HG03571 (cell line): ENCODE results near the gene SH3RF3.

ENCODE experiments used
- ATAC-seq: cut with Tn5 transposase; IDR thresholded peaks from one replicate; pipeline ENCODE4 v1.9.1; 2021; ENCODE audit not compliant: unreplicated experiment

SH3RF3 gene

DNA sequence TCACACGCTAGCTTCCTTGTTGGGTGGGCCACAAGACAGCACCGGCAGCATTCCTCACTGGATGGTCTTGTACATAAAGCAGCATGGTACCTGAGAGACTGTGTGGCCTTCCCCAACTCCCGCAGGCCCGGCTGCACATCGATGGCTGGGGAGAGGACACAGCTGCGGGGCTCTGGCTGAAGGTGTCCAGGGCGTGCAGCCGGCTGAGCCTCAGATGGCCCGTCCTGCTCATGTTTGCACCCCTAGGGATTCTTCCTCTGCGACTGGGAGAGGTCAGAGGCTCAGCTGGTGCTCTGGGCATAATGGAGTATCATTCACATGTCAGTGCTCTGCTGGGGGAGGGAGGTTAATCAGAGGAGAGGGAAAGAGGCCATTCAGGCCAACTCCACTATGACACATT lies 276.9 kb downstream of the SH3RF3 start:
- ATAC-seq, result no peak

DNA sequence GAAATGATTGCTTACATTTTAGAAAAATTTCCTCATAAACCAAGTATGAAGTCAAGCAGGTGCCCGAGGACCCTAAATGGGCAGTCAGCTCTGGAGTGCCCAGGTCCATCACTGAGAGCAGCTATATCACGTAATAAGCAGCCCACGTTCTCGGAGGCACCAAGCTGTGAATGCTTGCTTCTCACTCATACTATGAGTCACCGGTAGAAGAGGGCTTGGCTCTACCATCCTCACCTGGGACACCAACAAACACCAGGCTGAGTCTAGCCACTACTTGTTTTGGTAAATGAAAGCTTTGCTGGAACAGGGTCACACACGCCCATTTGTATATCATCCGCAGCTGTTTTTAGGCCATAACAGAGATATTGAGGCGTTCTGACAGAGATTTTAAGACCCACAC lies 277.3 kb downstream of the SH3RF3 start:
- ATAC-seq, result no peak

DNA sequence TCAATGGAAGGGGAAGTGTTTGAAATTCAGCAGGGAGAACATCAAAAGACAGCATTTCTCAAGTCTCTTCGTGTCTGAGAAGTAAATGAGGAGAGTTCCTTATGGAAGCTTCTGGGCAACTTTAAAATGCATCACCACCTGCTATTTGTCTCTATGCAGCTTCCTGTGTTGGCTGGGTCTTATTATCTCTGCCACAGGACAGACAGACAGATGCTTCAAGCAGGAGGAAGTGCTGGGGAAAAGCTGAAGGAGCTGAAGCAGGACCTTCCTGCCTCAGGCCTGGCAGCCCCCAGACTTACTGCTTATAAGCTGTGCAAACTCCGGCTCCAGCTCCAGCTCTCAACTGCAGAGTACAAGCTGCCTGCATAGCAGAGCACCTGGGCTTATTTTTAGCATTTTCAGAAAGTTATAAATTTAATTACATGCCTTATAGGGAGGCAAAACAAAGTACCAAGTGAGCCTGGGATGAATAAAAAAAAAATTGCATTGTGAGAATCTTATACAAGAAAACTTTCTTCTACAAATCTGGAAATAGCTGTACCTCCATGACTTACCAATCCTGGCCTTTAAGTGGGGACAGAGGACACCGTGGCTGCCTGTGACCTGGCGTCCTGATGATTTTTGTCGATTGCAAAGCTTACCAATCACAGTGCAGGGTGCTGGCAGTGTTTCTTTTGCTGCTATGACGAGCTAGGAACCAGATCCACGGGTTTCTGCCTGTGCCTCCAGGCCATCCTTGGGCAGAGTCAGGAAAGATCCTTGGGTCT lies 278.5 kb downstream of the SH3RF3 start:
- no peak for ATAC-seq

DNA sequence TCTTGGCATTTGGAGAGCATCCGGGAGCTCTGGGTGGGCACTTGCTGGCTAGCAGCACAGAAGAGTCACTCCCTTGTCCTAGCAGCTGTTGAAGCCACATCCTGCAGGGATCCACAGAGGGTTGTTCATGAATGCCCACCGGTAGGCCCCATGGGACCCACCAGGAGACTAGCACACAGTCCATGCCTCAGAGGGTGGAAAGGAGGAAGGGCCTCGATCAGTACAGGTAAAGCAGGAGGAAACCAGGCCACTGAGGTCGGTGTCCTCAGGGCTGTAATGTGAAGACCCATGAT lies 279.0 kb downstream of the SH3RF3 start:
- ATAC-seq, result no peak

DNA sequence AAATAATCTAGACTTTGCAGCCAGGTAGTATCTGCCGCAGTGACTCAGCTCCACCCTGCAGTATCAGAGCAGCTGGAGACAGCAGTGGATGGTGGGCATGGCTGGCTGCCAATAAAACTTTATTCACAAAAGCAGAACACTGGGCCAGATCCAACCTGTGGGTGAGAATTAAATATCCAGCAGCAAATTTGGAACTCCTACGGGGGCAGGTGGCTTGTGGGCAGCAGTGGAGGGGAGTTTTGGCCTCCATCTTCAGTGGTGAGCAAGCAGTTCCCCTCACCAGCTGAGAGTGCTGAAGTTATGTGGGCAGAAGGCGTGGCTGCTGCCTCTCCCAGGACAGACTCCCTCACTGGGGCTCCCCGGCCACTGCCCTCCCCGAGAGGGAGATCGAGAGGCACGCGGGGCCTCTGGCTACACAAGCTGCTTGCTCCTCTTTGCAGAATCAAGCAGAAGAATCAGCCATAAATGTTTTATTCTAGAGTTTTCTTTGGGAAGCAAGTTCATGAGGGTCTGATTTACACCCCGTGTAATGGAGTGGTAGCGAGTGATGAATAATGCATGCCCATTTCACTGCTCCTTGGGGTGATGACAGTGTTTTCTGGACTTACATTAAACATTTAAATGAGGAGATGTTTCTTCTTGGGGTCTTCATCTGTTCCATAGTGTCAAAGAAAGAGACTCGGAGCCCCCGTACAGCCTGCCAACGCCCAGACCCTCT lies 280.5 kb downstream of the SH3RF3 start:
- no peak for ATAC-seq

DNA sequence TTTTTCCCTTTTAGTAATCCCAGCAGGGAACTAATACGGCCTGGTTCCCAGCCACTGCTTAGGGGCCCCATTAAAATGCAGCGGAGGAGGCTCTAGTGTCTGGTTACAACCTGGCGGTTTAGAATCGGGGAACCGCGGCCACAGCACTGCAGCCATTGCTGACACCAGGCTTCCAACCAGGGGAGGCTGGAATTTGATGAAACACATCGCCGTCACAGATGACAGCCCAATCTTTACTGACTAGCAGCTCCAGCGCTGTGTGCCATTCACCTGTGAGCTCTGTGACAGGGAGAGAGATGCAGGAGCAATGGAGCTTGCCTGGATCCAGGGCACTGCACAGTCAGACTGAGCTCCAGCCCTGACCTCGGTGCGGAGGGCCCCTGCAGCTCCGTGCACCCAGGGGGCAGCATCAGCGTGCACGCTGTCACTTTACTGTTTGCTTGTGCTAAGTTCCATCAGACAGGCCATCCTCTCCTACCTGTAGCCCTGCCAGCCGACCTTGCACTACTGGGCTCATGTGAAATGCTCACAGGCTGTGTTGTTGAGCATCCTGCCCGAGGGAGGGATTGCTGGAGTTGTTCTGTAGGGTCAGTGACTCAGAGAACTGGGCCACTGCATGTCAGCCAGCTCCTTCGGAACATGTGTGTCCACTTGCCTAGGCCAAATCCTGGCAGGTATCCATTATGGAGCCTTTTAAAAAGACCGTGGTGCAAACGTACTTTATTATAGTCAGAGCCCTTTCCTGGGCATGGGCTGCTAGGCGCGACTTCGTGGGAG lies 281.2 kb downstream of the SH3RF3 start:
- ATAC-seq, result no peak

DNA sequence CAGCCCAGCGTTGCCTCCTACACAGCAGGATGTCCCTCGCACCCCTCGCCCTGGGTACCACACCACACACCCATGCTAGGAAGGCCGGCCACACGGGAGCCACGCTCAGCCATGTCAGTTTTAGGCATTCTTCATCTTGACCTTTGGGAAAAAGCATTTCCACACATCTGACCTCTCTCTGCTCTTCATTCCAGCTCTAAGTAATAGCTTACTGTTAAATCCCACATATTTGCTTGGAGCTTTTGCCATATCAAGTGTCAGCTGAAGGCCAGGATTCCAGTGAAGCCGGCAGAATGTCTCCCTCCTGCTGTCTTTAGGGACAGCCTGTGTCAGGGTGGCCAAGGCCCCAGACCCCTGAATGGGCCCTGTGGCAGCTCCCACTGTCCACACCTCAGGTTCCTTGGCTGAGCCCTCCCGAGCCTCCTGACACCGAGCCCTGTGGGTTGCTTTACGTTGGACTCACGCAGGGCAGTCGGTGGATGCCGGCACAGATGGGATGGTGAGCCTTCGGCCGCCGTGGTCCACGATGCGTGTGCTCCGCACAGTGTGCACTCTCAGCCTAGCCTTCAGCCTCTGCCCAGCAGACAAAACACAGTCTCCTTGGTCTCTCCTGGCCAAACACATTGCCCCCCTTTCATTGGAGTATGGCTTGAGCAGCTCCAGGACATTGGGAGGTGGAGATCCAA lies 282.8 kb downstream of the SH3RF3 start:
- no peak for ATAC-seq

DNA sequence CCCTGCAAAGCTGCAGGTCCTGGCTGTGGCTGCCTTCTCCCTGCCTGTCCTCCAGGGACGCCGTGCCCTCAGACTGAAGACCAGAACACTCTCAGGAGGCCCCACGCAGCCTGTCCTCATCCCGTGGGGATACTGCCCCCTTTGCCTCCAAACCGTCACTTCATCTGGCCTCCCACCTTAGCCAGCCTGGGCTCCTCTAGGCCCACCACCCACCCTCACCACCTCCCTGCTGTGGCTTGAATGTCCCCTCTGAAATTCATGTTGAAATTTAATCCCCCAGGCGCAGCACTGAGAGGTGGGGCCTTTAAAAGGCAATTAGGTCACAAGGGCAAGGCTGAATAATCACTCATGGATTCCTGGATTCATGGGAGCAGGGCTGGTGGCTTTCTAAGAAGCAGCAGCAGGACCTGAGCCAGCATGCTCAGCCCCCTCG lies 286.6 kb downstream of the SH3RF3 start:
- ATAC-seq, result no peak

DNA sequence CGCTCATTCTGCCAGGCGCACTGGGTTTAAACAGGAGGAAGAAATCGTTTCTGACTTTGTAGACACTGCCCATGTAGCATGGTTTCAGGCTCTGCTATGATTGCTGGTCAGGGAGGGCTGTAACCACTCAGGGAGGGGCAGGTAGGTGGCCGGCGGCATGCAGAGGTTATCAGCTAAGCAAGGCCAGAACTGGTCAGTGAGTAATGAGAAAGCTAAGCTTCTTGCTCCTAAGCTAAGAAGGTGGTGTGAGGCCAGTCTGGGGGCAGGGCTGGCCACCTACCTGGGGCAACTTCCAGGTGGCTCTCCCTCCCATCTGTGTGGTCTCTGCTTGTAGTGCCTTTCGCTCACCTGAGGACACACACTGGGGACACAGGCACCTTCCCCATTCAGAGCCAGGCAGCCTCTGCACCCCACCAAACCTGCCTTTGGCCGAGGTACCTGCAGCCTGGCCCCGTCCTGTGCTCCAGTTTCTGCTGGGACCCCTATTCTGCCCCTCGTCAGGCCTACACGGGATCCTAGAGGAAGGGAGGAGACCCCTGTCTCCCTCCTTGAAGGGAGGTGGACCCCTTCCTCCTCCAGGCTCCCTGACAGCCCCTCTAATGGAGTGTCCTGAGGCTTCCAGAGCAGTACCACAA lies 288.8 kb downstream of the SH3RF3 start:
- ATAC-seq, result no peak

DNA sequence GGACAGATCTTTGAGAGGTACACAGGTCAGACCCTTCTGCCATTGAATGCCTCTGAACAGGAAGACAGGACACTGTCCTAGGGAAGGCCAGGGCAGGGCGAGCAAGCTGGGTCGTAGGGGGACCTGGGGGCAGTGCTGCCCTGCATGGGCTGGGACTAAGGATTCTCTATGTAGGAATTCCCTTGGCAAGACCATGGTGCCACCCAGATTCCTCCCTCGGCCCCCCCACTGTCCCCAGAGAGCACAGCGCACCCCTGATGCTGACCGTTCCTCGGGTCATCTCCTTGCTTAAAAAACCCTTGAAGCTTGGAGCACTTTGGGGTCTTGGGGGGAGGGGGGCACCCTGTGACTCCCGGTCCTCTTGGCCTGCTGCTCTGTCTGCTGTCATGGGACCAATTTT lies 289.7 kb downstream of the SH3RF3 start:
- ATAC-seq, result no peak

DNA sequence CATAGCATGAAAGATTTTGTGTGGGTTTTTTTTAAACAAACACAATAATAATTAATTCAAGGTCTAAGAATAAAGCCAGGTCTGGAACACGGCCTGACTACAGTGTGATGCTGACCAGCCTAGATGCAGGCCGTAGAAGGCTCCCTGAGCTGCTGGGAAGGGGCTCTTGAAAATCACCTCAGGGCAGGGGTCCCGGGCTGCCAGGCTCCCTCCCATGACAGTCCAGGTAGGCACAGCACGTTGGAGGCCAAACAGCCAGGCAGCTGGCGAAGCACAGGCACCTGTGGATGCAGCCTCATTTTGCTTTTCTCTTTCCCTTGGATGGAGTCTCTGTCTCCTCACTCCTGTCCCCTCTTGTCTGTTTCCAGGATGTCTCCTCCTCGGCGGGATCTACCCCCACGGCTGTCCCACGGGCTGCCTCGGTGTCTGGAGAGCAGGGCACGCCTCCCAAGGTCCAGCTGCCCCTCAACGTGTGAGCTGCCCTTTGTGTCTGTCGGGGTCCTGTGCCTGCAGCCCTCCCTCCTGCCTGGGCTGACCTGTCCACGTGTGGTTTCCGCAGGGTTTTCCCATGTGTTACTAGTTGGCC lies 290.3 kb downstream of the SH3RF3 start:
- no peak for ATAC-seq

DNA sequence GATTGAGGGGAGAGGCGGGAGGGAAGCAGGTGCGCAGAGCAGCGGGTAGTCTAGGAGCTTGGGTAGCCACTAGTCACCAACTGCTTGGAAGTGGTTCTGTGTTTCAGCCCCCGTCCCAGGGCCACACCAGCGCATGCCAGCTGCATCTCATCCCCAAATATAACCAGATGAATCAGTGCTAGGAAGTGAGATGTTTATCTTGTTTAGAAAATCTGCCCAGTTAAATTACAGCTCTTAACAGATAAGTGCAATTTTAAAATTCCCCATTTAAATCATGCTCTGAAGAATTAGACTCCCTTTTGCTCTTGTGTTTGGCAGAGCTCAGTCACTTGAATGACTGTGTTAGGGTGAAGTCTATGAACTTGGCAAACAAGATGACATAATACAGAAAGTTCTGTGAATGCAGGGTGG lies 291.0 kb downstream of the SH3RF3 start:
- ATAC-seq, result no peak

DNA sequence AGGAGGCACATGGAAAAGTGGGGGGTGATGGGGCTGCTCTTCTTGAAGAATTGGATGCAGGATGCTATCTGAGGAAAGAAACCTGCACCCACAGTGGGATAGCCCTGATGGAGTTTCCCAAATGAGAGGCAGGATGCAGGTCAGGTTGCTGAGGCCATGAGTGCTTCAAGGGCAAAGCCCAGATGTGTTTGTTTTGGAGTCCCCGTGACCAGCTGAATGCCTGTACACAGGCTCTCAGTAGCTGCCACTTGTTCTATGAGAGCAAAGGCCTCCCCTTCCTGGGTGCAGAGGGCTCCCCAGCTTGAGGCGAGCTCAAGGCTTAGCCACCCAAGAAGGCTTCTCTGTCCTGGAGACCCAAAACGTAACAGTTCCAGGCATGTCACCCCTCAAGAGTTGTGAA lies 292.1 kb downstream of the SH3RF3 start:
- ATAC-seq, result no peak

DNA sequence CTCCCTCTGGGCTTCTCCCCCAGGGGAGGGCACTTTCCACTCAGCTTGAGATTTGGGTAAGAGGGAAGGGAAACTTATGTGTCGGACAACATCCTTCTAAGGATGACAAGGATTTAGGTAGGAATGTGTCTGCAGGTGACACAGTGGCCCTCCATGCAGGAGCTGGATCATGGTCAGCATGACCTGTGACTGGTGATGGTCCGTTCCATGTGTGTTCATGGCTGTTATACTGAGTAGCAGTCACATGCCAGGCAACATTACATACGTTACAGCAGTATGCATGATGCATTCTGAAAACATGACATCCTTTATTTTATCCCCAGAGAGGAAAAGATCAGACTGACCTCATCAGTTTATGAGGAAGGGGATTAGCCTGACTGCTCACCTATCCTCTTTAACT lies 292.6 kb downstream of the SH3RF3 start:
- no peak for ATAC-seq

DNA sequence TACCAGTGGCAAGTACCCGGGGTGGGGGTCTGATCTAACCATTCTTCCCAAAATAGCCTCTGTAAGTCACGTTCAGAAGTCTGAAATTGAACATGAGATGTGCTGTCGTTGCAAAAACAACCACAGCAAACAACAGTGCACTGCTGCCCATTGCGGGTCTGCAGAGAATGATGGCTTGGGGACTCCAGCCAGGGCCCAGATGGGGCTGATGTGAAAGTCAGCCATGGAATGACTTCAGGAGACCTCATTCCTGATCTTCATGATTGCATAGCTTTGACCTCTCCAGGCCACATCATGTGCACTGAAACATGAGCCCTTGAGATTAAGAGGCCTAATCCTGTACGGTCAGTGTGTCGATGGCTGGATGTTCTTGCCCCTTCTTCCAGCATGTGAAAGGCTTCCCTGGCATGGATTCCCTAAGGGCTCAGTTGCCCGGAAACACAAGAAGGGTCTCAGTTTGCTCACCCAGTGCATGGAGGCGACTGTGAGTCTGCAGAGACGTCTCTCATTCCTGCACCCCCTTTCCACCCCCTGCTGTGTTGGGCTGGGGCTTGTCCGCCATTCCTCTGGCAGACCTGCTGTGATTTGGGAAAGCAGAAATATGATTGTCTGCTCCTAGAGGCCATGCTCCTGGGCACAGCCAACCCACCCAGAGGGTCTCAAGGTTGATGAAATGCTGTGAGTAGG lies 293.2 kb downstream of the SH3RF3 start:
- ATAC-seq, result no peak

DNA sequence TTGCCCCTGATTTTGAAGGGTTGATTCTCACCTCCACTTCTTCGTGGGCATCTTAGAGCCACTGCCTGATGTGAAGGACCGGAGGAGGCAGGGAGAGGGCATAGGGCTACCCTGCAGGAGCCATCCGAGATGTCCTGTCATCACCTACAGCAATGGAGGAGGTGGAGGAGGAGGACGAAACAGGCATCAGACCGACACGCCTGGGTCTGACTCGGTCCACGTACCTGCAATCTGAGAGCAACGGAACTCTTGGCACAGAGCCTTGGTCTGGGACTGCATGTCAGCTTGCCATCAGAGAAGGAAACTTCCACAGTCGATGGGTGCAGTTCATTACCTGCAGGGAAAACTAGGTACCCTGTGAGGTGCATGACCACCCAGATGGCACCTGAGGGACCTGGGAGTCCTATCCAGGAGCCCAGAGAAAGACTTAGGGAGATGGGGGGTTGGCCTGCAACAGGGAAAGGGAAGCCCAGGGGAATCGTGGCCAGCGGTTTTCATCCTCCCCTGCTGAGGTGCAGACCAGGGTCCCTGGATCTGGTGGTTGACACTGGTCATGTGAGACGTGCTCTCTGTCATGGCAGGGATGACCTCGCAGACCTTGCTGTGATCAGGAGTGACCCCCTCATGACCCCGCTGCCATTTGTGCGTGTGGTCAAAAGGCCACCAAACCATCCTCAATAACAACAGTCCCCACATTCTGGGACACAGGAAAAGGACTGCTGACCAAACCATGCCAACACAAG lies 293.9 kb downstream of the SH3RF3 start:
- no peak for ATAC-seq

DNA sequence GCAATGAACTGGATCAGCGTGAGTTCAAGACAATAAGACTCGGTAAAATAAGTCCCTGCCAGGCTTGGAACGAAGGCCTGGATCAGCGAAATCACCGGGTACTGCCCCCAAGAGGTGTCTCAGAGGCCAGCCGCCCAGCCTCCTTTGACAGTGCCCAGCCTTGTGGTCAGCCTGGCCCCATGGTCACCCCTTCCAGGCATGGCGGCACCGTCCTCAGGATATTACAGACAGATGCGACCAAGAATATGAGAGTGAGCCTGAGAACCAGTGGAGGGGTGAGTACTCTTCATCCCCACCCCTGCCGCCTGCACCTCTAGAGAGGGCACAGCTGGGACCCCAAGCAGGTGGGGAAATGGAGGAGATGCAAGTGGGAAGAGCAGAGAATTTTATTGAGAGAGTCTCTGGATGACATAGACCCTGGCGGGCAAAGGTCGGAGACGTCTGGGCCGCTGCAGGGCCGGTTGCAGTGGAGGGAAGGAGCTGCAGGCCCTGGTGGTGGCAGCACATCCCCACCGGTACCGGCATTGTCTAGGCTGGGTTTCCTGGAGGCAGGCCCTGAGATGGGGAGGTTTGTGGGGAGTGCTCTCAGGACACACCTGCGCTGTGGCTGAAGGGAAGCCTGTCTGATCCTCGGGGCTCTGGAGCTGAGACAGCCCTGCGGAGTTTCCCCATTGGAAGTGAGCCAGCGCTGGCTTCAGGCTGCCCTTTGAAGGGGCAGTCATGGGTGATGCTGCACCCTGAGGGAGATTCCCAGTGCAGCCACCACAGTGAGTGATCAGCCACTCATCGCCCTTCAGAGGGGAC lies 294.8 kb downstream of the SH3RF3 start:
- no peak for ATAC-seq

DNA sequence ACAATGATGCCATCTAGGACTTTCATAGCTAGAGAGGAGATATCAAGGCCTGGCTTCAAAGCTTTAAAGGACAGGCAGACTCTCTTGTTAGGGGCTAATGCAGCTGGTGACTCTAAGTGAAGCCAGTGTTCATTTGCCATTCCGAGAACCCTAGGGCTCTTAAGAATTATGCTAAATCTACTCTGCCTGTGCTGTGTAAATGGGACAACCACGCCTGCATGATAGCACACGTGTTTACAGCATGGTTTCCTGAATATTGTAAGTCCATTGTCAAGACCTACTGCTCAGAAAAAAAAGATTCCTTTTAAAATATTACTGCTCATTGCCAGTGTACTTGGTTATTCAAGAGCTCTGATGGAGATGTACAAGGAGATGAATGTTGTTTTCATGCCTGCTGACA lies 296.4 kb downstream of the SH3RF3 start:
- no peak for ATAC-seq

DNA sequence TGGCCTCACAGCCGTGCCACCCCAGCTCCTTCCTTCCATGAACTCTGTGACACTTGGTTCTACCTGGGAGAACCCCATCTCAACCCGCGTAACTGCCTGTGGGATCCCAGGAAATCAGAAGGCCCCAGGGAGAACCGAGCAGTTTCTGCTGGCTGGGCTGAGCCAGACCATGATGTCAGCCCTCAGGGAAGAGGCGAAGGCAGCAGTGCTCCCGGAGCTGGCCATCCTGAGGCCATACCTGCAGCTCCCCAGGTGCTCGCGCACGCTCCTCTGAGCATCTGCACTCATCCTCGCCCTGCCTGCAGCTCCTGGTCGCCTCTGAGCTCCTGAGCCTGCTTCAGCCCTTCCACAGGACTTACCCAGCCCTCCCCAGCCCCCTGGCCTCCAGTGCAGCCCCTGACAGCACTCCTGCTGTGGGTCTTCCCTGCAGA lies 298.7 kb downstream of the SH3RF3 start:
- ATAC-seq, result no peak
